ENCODE measurements around the gene SPTAN1.

GRCh38 chr9:128593039-128593438, 40.7 kb downstream of the SPTAN1 start:
- TF ChIP-seq, protein P1, sequence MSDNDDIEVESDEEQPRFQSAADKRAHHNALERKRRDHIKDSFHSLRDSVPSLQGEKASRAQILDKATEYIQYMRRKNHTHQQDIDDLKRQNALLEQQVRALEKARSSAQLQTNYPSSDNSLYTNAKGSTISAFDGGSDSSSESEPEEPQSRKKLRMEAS (IDR thresholded peaks at IDR 0.05; ENCODE audit: insufficient read depth, insufficient read length), result no peak
- TF ChIP-seq, protein P2, sequence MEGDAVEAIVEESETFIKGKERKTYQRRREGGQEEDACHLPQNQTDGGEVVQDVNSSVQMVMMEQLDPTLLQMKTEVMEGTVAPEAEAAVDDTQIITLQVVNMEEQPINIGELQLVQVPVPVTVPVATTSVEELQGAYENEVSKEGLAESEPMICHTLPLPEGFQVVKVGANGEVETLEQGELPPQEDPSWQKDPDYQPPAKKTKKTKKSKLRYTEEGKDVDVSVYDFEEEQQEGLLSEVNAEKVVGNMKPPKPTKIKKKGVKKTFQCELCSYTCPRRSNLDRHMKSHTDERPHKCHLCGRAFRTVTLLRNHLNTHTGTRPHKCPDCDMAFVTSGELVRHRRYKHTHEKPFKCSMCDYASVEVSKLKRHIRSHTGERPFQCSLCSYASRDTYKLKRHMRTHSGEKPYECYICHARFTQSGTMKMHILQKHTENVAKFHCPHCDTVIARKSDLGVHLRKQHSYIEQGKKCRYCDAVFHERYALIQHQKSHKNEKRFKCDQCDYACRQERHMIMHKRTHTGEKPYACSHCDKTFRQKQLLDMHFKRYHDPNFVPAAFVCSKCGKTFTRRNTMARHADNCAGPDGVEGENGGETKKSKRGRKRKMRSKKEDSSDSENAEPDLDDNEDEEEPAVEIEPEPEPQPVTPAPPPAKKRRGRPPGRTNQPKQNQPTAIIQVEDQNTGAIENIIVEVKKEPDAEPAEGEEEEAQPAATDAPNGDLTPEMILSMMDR (IDR thresholded peaks at IDR 0.05; ENCODE audit: extremely low read depth in 1 of 2, insufficient read depth in 1 of 2, low read depth in 1 of 2, low read length in 2 of 2), result no peak
- no peak for TF ChIP-seq POLR2A (IDR thresholded peaks at IDR 0.05; ENCODE audit: low read depth, low read length)
- TF ChIP-seq FOS (IDR thresholded peaks at IDR 0.05; ENCODE audit: borderline replicate concordance, insufficient read depth, low read length), result no peak
- TF ChIP-seq GATA2 (IDR thresholded peaks at IDR 0.05; ENCODE audit: insufficient read depth, insufficient read length, low read depth, low read length), result no peak

Measured in endothelial cell of umbilical vein (primary cell).